CMK (cell line): ENCODE data around the gene CCDC27.

Source experiments
- DNase-seq: peaks from one replicate; pipeline ENCODE4 v3.0.0-alpha.2; 2010; ENCODE audit warnings: low read depth

CCDC27 gene

DNA sequence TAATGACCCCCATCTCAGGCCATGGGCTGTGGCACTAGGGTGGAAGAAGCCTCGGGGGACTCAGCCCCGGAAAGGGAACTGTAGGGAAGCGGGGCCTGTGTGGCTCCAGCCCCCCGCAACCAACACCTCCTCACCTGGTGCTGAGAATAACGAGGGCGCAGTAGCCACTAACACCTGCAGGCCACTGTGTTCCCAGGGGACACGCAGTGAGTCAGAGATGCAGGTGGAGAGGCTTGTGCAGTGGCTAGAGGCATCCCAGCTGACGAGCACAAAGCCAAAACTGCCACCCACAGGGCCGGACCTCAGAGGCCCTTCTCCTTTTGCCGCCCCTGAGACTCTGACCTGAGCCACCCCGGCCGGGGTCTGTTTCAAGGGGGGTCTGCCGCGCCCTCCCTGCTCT lies 33.5 kb upstream of the CCDC27 start:
- DNase-seq: no peak

GRCh38 chr1:3721955-3722465 lies 30.2 kb upstream of the CCDC27 start:
- DNase-seq: no peak

DNA sequence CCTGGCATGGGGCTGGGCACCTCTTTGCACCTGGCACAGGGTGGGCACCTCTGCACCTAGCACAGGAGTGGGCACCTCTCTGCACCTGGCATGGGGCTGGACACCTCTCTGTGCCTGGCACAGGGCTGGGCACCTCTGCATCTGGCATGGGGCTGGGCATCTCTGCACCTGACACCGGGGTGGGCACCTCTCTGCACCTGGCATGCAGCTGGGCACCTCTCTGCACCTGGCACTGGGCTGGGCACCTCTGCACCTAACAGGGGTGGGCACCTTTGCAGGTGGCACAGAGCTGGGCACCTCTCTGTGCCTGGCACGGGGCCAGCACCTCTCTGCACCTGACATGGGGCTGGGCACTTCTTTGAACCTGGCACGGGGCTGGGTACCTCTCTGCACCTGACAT lies 29.4 kb upstream of the CCDC27 start:
- no peak for DNase-seq

- DNase-seq: peak; percentile 69
Measured at GRCh38 chr1:3724416-3725030, 27.7 kb upstream of the CCDC27 start.

- no peak for DNase-seq
Measured at GRCh38 chr1:3725366-3725765, 26.9 kb upstream of the CCDC27 start.

- peak; percentile 64 for DNase-seq
Measured at GRCh38 chr1:3727042-3727824, 25.0 kb upstream of the CCDC27 start.

DNA sequence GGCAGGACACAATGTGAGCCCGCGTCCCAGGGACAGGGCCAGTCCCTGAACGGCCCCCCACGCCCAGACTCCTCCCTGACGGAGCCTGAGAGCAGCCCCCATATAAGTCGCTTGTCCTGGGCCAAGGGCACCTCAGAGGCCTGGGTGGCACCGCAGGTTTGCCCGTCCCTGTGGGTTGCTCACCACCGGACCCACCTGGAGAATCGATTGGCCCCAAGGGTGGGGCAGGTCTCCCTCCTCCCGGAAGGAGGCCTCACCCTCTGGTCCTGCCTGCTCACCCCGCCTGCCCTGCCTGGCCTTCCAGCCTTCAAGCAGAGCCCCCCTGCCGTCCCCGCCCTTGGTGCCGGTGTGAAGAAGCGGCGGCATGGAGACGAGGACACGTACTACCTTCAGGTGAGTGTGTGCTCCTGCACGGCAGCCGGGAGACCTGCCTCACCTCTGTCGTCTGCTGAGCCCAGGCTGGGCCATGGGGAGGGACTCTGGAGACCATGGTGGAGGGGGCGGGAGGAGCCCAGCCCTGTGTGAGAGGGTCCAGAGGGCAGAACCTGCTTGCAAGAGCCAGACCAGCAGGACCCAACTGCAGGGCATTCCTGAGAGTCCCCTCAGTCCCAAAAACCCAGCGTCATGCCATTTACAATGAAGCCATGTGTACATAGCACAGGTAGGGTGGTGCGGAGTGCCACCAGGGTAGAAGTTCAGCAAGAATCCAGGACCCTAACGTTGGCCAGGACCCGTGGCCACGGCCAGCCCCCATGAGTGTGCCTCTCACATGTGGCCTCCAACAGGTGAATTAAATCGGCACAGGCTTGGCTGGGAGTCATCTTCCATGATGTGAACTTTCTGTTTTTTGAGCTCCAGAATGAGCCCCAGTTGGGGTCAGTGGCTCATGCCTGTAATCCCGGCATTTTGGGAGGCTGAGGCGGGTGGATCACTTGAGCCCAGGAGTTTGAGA lies 24.1 kb upstream of the CCDC27 start:
- DNase-seq: no peak

DNA sequence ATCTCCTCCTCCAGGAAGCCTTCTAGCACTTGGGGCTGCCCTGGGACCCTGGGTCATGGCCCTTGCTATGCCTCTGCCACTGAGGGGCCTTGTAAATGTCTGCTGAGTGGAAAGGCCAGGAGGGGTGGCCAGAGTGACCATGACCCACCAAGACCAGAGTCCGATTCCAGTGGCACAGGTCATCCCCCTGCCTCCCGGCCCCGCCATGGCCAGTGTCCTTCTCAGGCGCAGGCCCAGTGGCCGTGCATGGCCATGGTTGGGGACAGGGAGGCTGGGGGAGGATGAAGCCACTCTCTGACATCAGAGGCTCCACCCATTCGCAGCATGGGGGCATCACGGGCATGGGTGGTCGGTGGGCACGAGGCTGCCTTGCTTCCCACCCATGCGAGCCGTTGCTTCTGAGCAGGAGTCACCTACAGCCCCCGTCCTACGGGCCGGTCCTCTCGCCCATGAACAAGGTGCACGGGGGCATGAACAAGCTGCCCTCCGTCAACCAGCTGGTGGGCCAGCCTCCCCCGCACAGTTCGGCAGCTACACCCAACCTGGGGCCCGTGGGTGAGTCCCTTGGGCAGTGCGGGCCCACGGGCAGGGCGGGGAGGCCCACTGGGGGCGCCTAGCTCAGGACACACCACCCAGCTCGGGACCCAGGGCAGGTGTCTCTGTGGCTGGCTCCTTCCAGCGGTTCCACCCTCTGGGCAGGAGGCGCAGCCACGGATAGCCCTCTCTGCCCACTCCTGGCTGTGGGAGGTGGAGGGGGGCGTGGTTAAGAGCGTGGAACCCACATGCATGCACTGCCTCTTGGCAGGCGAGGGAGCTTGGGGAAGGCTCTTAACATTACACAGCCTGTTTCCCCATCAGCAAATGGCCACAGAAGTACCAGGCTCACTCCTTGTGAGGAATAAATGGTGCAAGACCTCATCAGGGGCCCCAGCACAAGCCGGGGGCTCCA lies 22.4 kb upstream of the CCDC27 start:
- no peak for DNase-seq

- DNase-seq: no peak
Measured at GRCh38 chr1:3730543-3731247, 21.6 kb upstream of the CCDC27 start.

DNA sequence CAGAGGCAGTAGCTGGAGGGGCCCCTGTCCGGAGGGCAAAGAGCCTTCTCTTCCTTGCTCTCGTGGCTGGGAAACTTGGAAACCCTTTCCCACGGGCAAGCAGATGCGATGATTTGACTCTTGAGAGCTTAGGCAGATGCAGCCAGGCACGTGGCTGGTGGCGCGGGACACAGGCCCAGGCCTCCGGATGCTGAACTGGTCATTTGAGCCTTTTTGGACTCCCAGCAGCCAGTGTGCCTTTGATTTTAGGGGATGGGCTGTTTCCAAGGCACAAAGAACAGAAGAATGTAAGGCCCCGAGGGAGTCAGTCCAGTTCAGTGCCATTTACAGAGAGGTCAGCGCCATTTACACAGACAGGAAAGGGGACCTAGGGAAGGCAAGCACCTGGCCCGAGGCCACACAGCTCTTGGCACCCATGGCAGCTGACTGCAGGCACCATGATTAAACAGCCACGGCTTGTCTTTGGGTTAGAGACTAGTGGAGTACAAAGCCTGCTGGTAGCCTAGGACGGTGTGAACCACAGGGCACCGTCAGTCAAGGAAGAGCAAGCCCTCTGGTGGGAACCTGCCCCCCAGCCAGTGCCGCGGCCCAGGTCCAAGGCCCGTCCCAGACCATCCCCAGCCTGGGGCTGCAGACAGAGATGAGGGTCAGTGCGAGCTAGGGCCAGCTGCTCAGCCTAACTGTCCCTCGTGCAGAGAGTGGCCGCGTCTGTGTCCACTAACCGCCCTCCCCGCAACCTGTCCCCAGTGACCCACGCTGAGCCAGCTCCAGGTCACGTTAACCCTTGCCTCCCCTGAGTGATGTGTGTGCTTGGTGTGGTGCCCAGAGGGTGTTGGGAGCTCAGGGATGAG lies 20.4 kb upstream of the CCDC27 start:
- DNase-seq: no peak

DNA sequence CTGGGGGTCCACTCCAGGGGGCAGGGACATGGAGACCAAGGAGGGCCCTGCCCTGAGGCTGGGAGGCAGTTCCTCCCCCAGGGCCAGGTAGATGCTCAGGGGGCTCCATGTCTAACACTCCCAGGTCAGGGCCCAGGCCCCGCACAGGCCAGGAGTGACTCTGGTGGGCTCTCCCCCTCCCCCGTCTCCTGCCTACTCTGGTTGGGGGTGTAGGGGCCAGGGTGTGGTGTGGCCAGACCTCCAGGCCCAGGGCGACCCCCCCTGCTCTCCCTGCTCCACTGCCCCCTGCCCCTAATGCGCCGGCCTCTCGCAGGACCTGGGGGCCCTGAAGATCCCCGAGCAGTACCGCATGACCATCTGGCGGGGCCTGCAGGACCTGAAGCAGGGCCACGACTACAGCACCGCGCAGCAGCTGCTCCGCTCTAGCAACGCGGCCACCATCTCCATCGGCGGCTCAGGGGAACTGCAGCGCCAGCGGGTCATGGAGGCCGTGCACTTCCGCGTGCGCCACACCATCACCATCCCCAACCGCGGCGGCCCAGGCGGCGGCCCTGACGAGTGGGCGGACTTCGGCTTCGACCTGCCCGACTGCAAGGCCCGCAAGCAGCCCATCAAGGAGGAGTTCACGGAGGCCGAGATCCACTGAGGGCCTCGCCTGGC lies 19.7 kb upstream of the CCDC27 start:
- DNase-seq: no peak

- no peak for DNase-seq
Measured at GRCh38 chr1:3733094-3733882, 19.0 kb upstream of the CCDC27 start.

GRCh38 chr1:3733883-3734589 lies 18.2 kb upstream of the CCDC27 start:
- no peak for DNase-seq

GRCh38 chr1:3734602-3735001 lies 17.6 kb upstream of the CCDC27 start:
- no peak for DNase-seq

- DNase-seq: no peak
Measured at GRCh38 chr1:3735027-3735681, 17.1 kb upstream of the CCDC27 start.

DNA sequence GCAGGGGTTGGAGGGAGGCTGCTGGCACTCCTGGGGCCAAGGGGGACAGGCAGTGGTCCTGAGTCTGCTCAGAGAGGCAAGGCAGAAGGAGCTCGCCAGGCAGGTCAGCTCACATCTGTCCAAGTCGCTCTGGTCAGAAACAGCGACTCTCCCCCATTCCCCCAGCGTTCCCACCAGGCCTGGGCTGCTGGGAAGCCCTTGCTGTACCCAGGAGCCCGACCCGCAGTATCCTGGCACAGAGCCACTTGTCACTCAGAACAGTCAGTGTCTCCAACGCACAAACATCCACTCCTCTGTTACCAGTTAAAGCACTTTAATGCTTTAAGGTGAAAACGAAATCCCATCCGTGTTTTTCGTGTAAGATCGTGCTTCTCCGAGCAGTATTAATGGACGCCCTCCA lies 16.6 kb upstream of the CCDC27 start:
- no peak for DNase-seq

GRCh38 chr1:3736131-3736561 lies 16.1 kb upstream of the CCDC27 start:
- DNase-seq: no peak
